Measurements from ENCODE around the gene GABRA4.

Gene GABRA4

GRCh38 chr4:46979283-46979682 is 14.1 kb downstream of the GABRA4 start:
- Histone ChIP-seq H3K4me1 (ENCODE audit: insufficient read depth, low read length) (peaks cover 9% of the 10 kb centered on the region; the same call in 1 of the 2 replicates), H3K27me3 (ENCODE audit: insufficient read depth, low read length) (no peaks in the 10 kb centered on the region), H3K9ac (ENCODE audit: low read depth, low read length) (no peak overlapping the region), H3K36me3 (ENCODE audit: insufficient read depth, low read length) (no peaks in the 10 kb centered on the region), H3K27ac (ENCODE audit: low read depth, low read length) (no peak overlapping the region), H3K4me3 (ENCODE audit: low read length) (no peak overlapping the region), H3K9me3 (ENCODE audit: insufficient read depth, low read depth, low read length) (no peaks in the 10 kb centered on the region)
- 100% methylated on average over 2 of the region's 2 CpGs for WGBS

GRCh38 chr4:46977245-46977644 is 16.1 kb downstream of the GABRA4 start:
- Histone ChIP-seq H3K36me3 (ENCODE audit: insufficient read depth, low read length) (no peaks in the 10 kb centered on the region), H3K4me3 (ENCODE audit: low read length) (no peak overlapping the region), H3K4me1 (ENCODE audit: insufficient read depth, low read length) (peaks cover 9% of the 10 kb centered on the region; the same call in 1 of the 2 replicates), H3K9me3 (ENCODE audit: insufficient read depth, low read depth, low read length) (no peaks in the 10 kb centered on the region), H3K9ac (ENCODE audit: low read depth, low read length) (no peak overlapping the region), H3K27me3 (ENCODE audit: insufficient read depth, low read length) (no peaks in the 10 kb centered on the region), H3K27ac (ENCODE audit: low read depth, low read length) (no peak overlapping the region)
- WGBS, result 100% methylated on average over 2 of the region's 2 CpGs

- Histone ChIP-seq H3K36me3 (ENCODE audit: insufficient read depth, low read length) (no peaks in the 10 kb centered on the region), H3K9ac (ENCODE audit: low read depth, low read length) (no peak overlapping the region), H3K9me3 (ENCODE audit: insufficient read depth, low read depth, low read length) (no peaks in the 10 kb centered on the region), H3K4me1 (ENCODE audit: insufficient read depth, low read length) (no peaks in the 10 kb centered on the region), H3K27ac (ENCODE audit: low read depth, low read length) (no peak overlapping the region), H3K27me3 (ENCODE audit: insufficient read depth, low read length) (no peaks in the 10 kb centered on the region), H3K4me3 (ENCODE audit: low read length) (no peak overlapping the region)
- WGBS, result 95% methylated on average over 3 of the region's 4 CpGs
These were observed 17.4 kb downstream of the GABRA4 start for GRCh38 chr4:46975812-46976553.

GRCh38 chr4:46974891-46975543 is 18.4 kb downstream of the GABRA4 start:
- Histone ChIP-seq H3K9ac (ENCODE audit: low read depth, low read length) (no peak overlapping the region), H3K36me3 (ENCODE audit: insufficient read depth, low read length) (no peaks in the 10 kb centered on the region), H3K27ac (ENCODE audit: low read depth, low read length) (no peak overlapping the region), H3K4me1 (ENCODE audit: insufficient read depth, low read length) (no peaks in the 10 kb centered on the region), H3K27me3 (ENCODE audit: insufficient read depth, low read length) (no peaks in the 10 kb centered on the region), H3K9me3 (ENCODE audit: insufficient read depth, low read depth, low read length) (no peaks in the 10 kb centered on the region), H3K4me3 (ENCODE audit: low read length) (no peak overlapping the region)
- WGBS, result 87% methylated on average over 1 of the region's 1 CpG

- no CpG with 5 or more reads among the region's 1 CpG for WGBS
- Histone ChIP-seq H3K27me3 (ENCODE audit: insufficient read depth, low read length) (no peaks in the 10 kb centered on the region), H3K4me1 (ENCODE audit: insufficient read depth, low read length) (no peaks in the 10 kb centered on the region), H3K36me3 (ENCODE audit: insufficient read depth, low read length) (no peaks in the 10 kb centered on the region), H3K4me3 (ENCODE audit: low read length) (no peak overlapping the region), H3K27ac (ENCODE audit: low read depth, low read length) (no peak overlapping the region), H3K9me3 (ENCODE audit: insufficient read depth, low read depth, low read length) (no peaks in the 10 kb centered on the region), H3K9ac (ENCODE audit: low read depth, low read length) (no peak overlapping the region)
These were observed 24.5 kb downstream of the GABRA4 start for GRCh38 chr4:46968847-46969246.

GRCh38 chr4:46967631-46968030 is 25.8 kb downstream of the GABRA4 start:
- no peak overlapping the region for H3K27ac ChIP-seq (ENCODE audit: low read depth, low read length)
- H3K36me3 ChIP-seq (ENCODE audit: insufficient read depth, low read length), result no peaks in the 10 kb centered on the region
- no peak overlapping the region for H3K9ac ChIP-seq (ENCODE audit: low read depth, low read length)
- no peaks in the 10 kb centered on the region for H3K27me3 ChIP-seq (ENCODE audit: insufficient read depth, low read length)
- H3K4me3 ChIP-seq (ENCODE audit: low read length), result no peak overlapping the region
- WGBS, result 94% methylated on average over 2 of the region's 2 CpGs
- H3K9me3 ChIP-seq (ENCODE audit: insufficient read depth, low read depth, low read length), result no peaks in the 10 kb centered on the region
- no peaks in the 10 kb centered on the region for H3K4me1 ChIP-seq (ENCODE audit: insufficient read depth, low read length)

- no peaks in the 10 kb centered on the region for H3K27me3 ChIP-seq (ENCODE audit: insufficient read depth, low read length)
- H3K27ac ChIP-seq (ENCODE audit: low read depth, low read length), result no peak overlapping the region
- no peak overlapping the region for H3K9ac ChIP-seq (ENCODE audit: low read depth, low read length)
- H3K4me1 ChIP-seq (ENCODE audit: insufficient read depth, low read length), result no peaks in the 10 kb centered on the region
- H3K9me3 ChIP-seq (ENCODE audit: insufficient read depth, low read depth, low read length), result no peaks in the 10 kb centered on the region
- no peak overlapping the region for H3K4me3 ChIP-seq (ENCODE audit: low read length)
- 84% methylated on average over 1 of the region's 2 CpGs for WGBS
- no peaks in the 10 kb centered on the region for H3K36me3 ChIP-seq (ENCODE audit: insufficient read depth, low read length)
These were observed 34.5 kb downstream of the GABRA4 start for GRCh38 chr4:46958742-46959488.

GRCh38 chr4:46956451-46956850 is 36.9 kb downstream of the GABRA4 start:
- H3K9me3 ChIP-seq (ENCODE audit: insufficient read depth, low read depth, low read length), result no peaks in the 10 kb centered on the region
- no peak overlapping the region for H3K9ac ChIP-seq (ENCODE audit: low read depth, low read length)
- WGBS, result 85% methylated on average over 4 of the region's 4 CpGs
- H3K4me1 ChIP-seq (ENCODE audit: insufficient read depth, low read length), result no peaks in the 10 kb centered on the region
- no peaks in the 10 kb centered on the region for H3K36me3 ChIP-seq (ENCODE audit: insufficient read depth, low read length)
- no peak overlapping the region for H3K4me3 ChIP-seq (ENCODE audit: low read length)
- H3K27ac ChIP-seq (ENCODE audit: low read depth, low read length), result no peak overlapping the region
- H3K27me3 ChIP-seq (ENCODE audit: insufficient read depth, low read length), result no peaks in the 10 kb centered on the region

GRCh38 chr4:46955601-46956000 is 37.8 kb downstream of the GABRA4 start:
- Histone ChIP-seq H3K27me3 (ENCODE audit: insufficient read depth, low read length) (no peaks in the 10 kb centered on the region), H3K4me3 (ENCODE audit: low read length) (no peak overlapping the region), H3K36me3 (ENCODE audit: insufficient read depth, low read length) (no peaks in the 10 kb centered on the region), H3K4me1 (ENCODE audit: insufficient read depth, low read length) (no peaks in the 10 kb centered on the region), H3K27ac (ENCODE audit: low read depth, low read length) (no peak overlapping the region), H3K9me3 (ENCODE audit: insufficient read depth, low read depth, low read length) (no peaks in the 10 kb centered on the region), H3K9ac (ENCODE audit: low read depth, low read length) (no peak overlapping the region)

GRCh38 chr4:46954643-46955042 is 38.7 kb downstream of the GABRA4 start:
- Histone ChIP-seq H3K27ac (ENCODE audit: low read depth, low read length) (no peak overlapping the region), H3K27me3 (ENCODE audit: insufficient read depth, low read length) (no peaks in the 10 kb centered on the region), H3K4me3 (ENCODE audit: low read length) (no peak overlapping the region), H3K9ac (ENCODE audit: low read depth, low read length) (no peak overlapping the region), H3K4me1 (ENCODE audit: insufficient read depth, low read length) (no peaks in the 10 kb centered on the region), H3K9me3 (ENCODE audit: insufficient read depth, low read depth, low read length) (no peaks in the 10 kb centered on the region), H3K36me3 (ENCODE audit: insufficient read depth, low read length) (no peaks in the 10 kb centered on the region)

GRCh38 chr4:46953564-46953963 is 39.8 kb downstream of the GABRA4 start:
- Histone ChIP-seq H3K27ac (ENCODE audit: low read depth, low read length) (no peak overlapping the region), H3K9ac (ENCODE audit: low read depth, low read length) (no peak overlapping the region), H3K27me3 (ENCODE audit: insufficient read depth, low read length) (no peaks in the 10 kb centered on the region), H3K4me3 (ENCODE audit: low read length) (no peak overlapping the region), H3K4me1 (ENCODE audit: insufficient read depth, low read length) (no peaks in the 10 kb centered on the region), H3K36me3 (ENCODE audit: insufficient read depth, low read length) (no peaks in the 10 kb centered on the region), H3K9me3 (ENCODE audit: insufficient read depth, low read depth, low read length) (no peaks in the 10 kb centered on the region)
- 100% methylated on average over 2 of the region's 2 CpGs for WGBS
